HCT116 (cell line): Measurements from ENCODE around the gene PDE6A. TPM values are rescaled to one million over a fixed set of nuclear protein-coding genes. Genes with fewer than 3 reads are reported as not detected.

Source experiments
- ATAC-seq: fragments of 200-7000 bp; cut with Tn5 transposase; 2 replicates; pipeline ENCODE4 v1.9.1; 2020; ENCODE audit warnings: mild to moderate bottlenecking, moderate library complexity
- BruUV-seq: library from RNA; stranded (reverse); fragments of 400-500 nt; replicated peaks from 2 replicates; lab custom pipeline; 2021; lab: Mats Ljungman, UMichigan
- CTCF ChIA-PET: fragments of 300-600 bp; sonication (Branson Sonifier 250); formaldehyde crosslinking; loops from one replicate; lab custom pipeline; 2021; ENCODE audit warnings: antibody characterized with exemption; lab: Charles Lee
- POLR2A ChIA-PET: fragments of 300-600, 350-600 bp; sonication (Branson Sonifier 250); formaldehyde crosslinking; loops from one replicate; lab custom pipeline; 2021; ENCODE audit warnings: antibody characterized with exemption; lab: Charles Lee
- RAD21 ChIA-PET, 2 experiments: fragments of 300-600 bp; sonication (Branson Sonifier 250); formaldehyde crosslinking; loops; one replicate each; lab custom pipeline; 2023; ENCODE audit warnings: low total read pairs in 2 of 2; ENCODE audit not compliant: uncharacterized antibody in 2 of 2, unreplicated experiment in 2 of 2, low non-redundant PET in 1 of 2; lab: Charles Lee
- DNase-seq: peaks from one replicate; pipeline ENCODE4 v3.0.0-alpha.2; 2010; ENCODE audit warnings: low read depth, low spot score
- H2AFZ ChIP-seq: fragments of 200-600 bp; shearing (Covaris generic), sonication (generic); 2 replicates; pipeline ENCODE4 v1.6.1; 2017; ENCODE audit warnings: low read depth, mixed run types, mixed read lengths, antibody characterized with exemption, low read length; ENCODE audit not compliant: poor library complexity, severe bottlenecking
- H3K27ac ChIP-seq: 2 replicates; pipeline ENCODE4 v1.5.1; 2012; ENCODE audit warnings: low read depth, low read length
- H3K27me3 ChIP-seq: fragments of 200-600 bp; sonication (generic); 2 replicates; pipeline ENCODE4 v1.6.1; 2016; ENCODE audit warnings: mixed run types, low read length, mixed read lengths; ENCODE audit not compliant: insufficient read depth
- H3K36me3 ChIP-seq, 2 experiments: fragments of 200-500 bp in 1 of 2; fragments of 200-600 bp in 1 of 2; sonication (Bioruptor generic) in 1 of 2; sonication (generic) in 1 of 2; 2 replicates each; pipeline versions ENCODE4 v1.5.1 to v1.6.1; 2014 to 2016; ENCODE audit warnings: low read length in 2 of 2, inconsistent platforms in 1 of 2, mixed read lengths in 1 of 2, mixed run types in 1 of 2; ENCODE audit not compliant: insufficient read depth in 2 of 2, control insufficient read depth in 1 of 2
- H3K4me1 ChIP-seq, 2 experiments: fragments of 200-600 bp in 1 of 2; sonication (generic) in 1 of 2; 2 replicates each; pipeline versions ENCODE4 v1.5.1 to v1.6.1; 2012 to 2017; ENCODE audit warnings: low read length in 2 of 2, inconsistent platforms in 1 of 2, mild to moderate bottlenecking in 1 of 2, mixed read lengths in 1 of 2, mixed run types in 1 of 2, moderate library complexity in 1 of 2; ENCODE audit not compliant: insufficient read depth in 2 of 2, control insufficient read depth in 1 of 2
- H3K4me2 ChIP-seq: fragments of 200-600 bp; sonication (generic); 2 replicates; pipeline ENCODE4 v1.6.1; 2017; ENCODE audit warnings: mixed run types, low read length, mixed read lengths
- H3K4me3 ChIP-seq, 2 experiments: fragments of 200-600 bp in 1 of 2; sonication (generic) in 1 of 2; replicated peaks in 1 of 2; 2 replicates each; pipeline ENCODE4 v1.5.1; 2011 to 2016; ENCODE audit warnings: low read length in 2 of 2, control low read depth in 1 of 2, low read depth in 1 of 2, mild to moderate bottlenecking in 1 of 2, mixed read lengths in 1 of 2, mixed run types in 1 of 2
- H3K79me2 ChIP-seq: fragments of 200-600 bp; sonication (generic); 2 replicates; pipeline ENCODE4 v1.6.1; 2017; ENCODE audit warnings: mild to moderate bottlenecking, mixed run types, low read length, moderate library complexity, mixed read lengths; ENCODE audit not compliant: insufficient read depth
- H3K9ac ChIP-seq: fragments of 200-600 bp; sonication (generic); 2 replicates; pipeline ENCODE4 v1.6.1; 2016; ENCODE audit warnings: low read length, mixed read lengths
- H3K9me2 ChIP-seq: fragments of 200-600 bp; sonication (generic), shearing (Covaris generic); 2 replicates; pipeline ENCODE4 v1.6.1; 2017; ENCODE audit warnings: mixed run types, mild to moderate bottlenecking, moderate library complexity; ENCODE audit not compliant: insufficient read depth
- H3K9me3 ChIP-seq, 2 experiments: fragments of 200-500 bp in 1 of 2; fragments of 200-600 bp in 1 of 2; sonication (Bioruptor generic) in 1 of 2; sonication (generic) in 1 of 2; 2 replicates each; pipeline ENCODE4 v1.6.1; 2014 to 2017; ENCODE audit warnings: low read length in 2 of 2, mixed read lengths in 2 of 2, inconsistent platforms in 1 of 2, low read depth in 1 of 2, mild to moderate bottlenecking in 1 of 2, mixed run types in 1 of 2, moderate library complexity in 1 of 2; ENCODE audit not compliant: control insufficient read depth in 1 of 2, insufficient read depth in 1 of 2
- H4K20me1 ChIP-seq: fragments of 200-600 bp; sonication (generic), shearing (Covaris generic); 2 replicates; pipeline ENCODE4 v1.6.1; 2017; ENCODE audit warnings: mixed run types, mild to moderate bottlenecking, moderate library complexity; ENCODE audit not compliant: insufficient read depth
- CEBPB ChIP-seq: IDR thresholded peaks from 2 replicates; pipeline ENCODE4 v1.6.1; 2012; ENCODE audit warnings: low read depth
- ELF1 ChIP-seq: IDR thresholded peaks from 2 replicates; pipeline ENCODE4 v1.6.1; 2012; ENCODE audit warnings: low read depth, borderline replicate concordance
- EZH2 ChIP-seq: fragments of 200-600 bp; sonication (generic); IDR thresholded peaks from 2 replicates; pipeline ENCODE4 v1.6.1; 2017; ENCODE audit warnings: antibody characterized with exemption, mixed run types
- EZH2phosphoT487 ChIP-seq: fragments of 200-600 bp; IDR thresholded peaks from 2 replicates; pipeline ENCODE4 v1.6.1; 2018; ENCODE audit warnings: antibody characterized with exemption, borderline replicate concordance
- JUND ChIP-seq: IDR thresholded peaks from 2 replicates; pipeline ENCODE4 v1.6.1; 2012
- MAX ChIP-seq: IDR thresholded peaks from 2 replicates; pipeline ENCODE4 v1.6.1; 2012
- RAD21 ChIP-seq: IDR thresholded peaks from 2 replicates; pipeline ENCODE4 v1.6.1; 2012; ENCODE audit warnings: low read depth, mild to moderate bottlenecking
- SIN3A ChIP-seq: IDR thresholded peaks from 2 replicates; pipeline ENCODE4 v1.6.1; 2012; ENCODE audit warnings: low read depth
- YY1 ChIP-seq: IDR thresholded peaks from 2 replicates; pipeline ENCODE4 v1.6.1; 2011; ENCODE audit warnings: low read length, low read depth, moderate library complexity, mild to moderate bottlenecking; ENCODE audit not compliant: insufficient replicate concordance; ENCODE audit errors: extremely low read depth
- ZBTB33 ChIP-seq: IDR thresholded peaks from 2 replicates; pipeline ENCODE4 v1.6.1; 2011; ENCODE audit warnings: mild to moderate bottlenecking, low read length, moderate library complexity; ENCODE audit not compliant: insufficient replicate concordance; ENCODE audit errors: extremely low read depth
- intact Hi-C: fragments of 100-400 bp; cut with micrococcal nuclease; formaldehyde crosslinking; loops from 2 replicates; pipeline ENCODE4 v1.10.0; 2022
- total RNA-seq: library from RNA; stranded (reverse); gene quantifications from one replicate; pipeline ENCODE4 v1.2.1, GENCODE V29; 2021; ENCODE audit not compliant: unreplicated experiment
- TF ChIP-seq, protein P1 (sequence below), 3 experiments: fragments of 200-600 bp in 1 of 3; sonication (generic) in 1 of 3; IDR thresholded peaks in 2 of 3; conservative IDR thresholded peaks in 1 of 3; 2 replicates each; pipeline ENCODE4 v1.5.1; 2012 to 2017; ENCODE audit warnings: low read depth in 2 of 3, low read length in 2 of 3, antibody characterized with exemption in 1 of 3, borderline replicate concordance in 1 of 3, control low read depth in 1 of 3, mild to moderate bottlenecking in 1 of 3, mixed read lengths in 1 of 3, mixed run types in 1 of 3, moderate library complexity in 1 of 3; ENCODE audit not compliant: insufficient read depth in 1 of 3
- TF ChIP-seq, protein P2 (sequence below): IDR thresholded peaks from 2 replicates; pipeline ENCODE4 v1.6.1; 2012

PDE6A gene
- total RNA-seq, 1 experiment from 2014 or later, result not detected

- no peaks in the 10 kb centered on the region for H3K27me3 ChIP-seq
- ChIA-PET CTCF (interaction anchor here (2.0 to 4.4 kb wide), 3 partner anchors 20 to 386 kb away, joined by 6 to 88 read pairs (median 22); no protein-coding TSS in a partner anchor), RAD21 (no interaction called here), POLR2A (no interaction called here)
- H3K9ac ChIP-seq, result no peak overlapping the region
- no peaks in the 10 kb centered on the region for H3K79me2 ChIP-seq
- H3K27ac ChIP-seq, result no peak overlapping the region
- no peaks in the 10 kb centered on the region for H4K20me1 ChIP-seq
- H3K4me3 ChIP-seq, result no peak overlapping the region
- no peak for DNase-seq
- intact Hi-C loops, result no loop called here
- BruUV-seq, result no TSS peak
- no peaks in the 10 kb centered on the region; a peak in 1 of 4 replicates for H3K4me1 ChIP-seq
- no peak for ATAC-seq
- TF ChIP-seq EZH2phosphoT487, result no peak
- TF ChIP-seq, protein P1, sequence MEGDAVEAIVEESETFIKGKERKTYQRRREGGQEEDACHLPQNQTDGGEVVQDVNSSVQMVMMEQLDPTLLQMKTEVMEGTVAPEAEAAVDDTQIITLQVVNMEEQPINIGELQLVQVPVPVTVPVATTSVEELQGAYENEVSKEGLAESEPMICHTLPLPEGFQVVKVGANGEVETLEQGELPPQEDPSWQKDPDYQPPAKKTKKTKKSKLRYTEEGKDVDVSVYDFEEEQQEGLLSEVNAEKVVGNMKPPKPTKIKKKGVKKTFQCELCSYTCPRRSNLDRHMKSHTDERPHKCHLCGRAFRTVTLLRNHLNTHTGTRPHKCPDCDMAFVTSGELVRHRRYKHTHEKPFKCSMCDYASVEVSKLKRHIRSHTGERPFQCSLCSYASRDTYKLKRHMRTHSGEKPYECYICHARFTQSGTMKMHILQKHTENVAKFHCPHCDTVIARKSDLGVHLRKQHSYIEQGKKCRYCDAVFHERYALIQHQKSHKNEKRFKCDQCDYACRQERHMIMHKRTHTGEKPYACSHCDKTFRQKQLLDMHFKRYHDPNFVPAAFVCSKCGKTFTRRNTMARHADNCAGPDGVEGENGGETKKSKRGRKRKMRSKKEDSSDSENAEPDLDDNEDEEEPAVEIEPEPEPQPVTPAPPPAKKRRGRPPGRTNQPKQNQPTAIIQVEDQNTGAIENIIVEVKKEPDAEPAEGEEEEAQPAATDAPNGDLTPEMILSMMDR (IDR thresholded peaks at IDR 0.05 in 2 of 3, conservative IDR thresholded peaks at IDR 0.05 in 1 of 3; ENCODE audit: borderline replicate concordance in 1 of 3, insufficient read depth in 1 of 3, low read depth in 2 of 3, low read length in 2 of 3), result no peak
- H3K9me2 ChIP-seq, result no peaks in the 10 kb centered on the region
- H3K36me3 ChIP-seq, result no peaks in the 10 kb centered on the region
- H3K4me2 ChIP-seq, result no peak overlapping the region
- no peaks in the 10 kb centered on the region for H3K9me3 ChIP-seq
- no peak overlapping the region for H2AFZ ChIP-seq
Measured at GRCh38 chr5:149832636-149833035, 112.0 kb downstream of the PDE6A start.

GRCh38 chr5:149831492-149831891 lies 113.1 kb downstream of the PDE6A start:
- RAD21 ChIA-PET, result no interaction called here
- H2AFZ ChIP-seq, result no peak overlapping the region
- H3K9me3 ChIP-seq, result no peaks in the 10 kb centered on the region
- no peak overlapping the region for H3K27ac ChIP-seq
- BruUV-seq, result no TSS peak
- H3K4me1 ChIP-seq, result no peaks in the 10 kb centered on the region; a peak in 1 of 4 replicates
- H3K4me3 ChIP-seq, result no peak overlapping the region
- DNase-seq (no peak), ATAC-seq (no peak)
- H3K79me2 ChIP-seq, result no peaks in the 10 kb centered on the region
- no peak overlapping the region for H3K9ac ChIP-seq
- H3K4me2 ChIP-seq, result no peak overlapping the region
- CTCF ChIA-PET, result interaction anchor here (0.9 to 7.0 kb wide), 5 partner anchors 21 to 194 kb away, joined by 3 to 54 read pairs (median 4); partner anchors contain the start of gene TIGD6
- no peaks in the 10 kb centered on the region for H3K36me3 ChIP-seq
- no peaks in the 10 kb centered on the region for H3K9me2 ChIP-seq
- H3K27me3 ChIP-seq, result no peaks in the 10 kb centered on the region
- POLR2A ChIA-PET, result no interaction called here
- H4K20me1 ChIP-seq, result no peaks in the 10 kb centered on the region
- intact Hi-C loops, result no loop called here
- TF ChIP-seq YY1 (no peak), SIN3A (no peak), EZH2 (no peak), MAX (no peak), CEBPB (no peak), RAD21 (no peak), ELF1 (no peak), JUND (no peak), ZBTB33 (no peak)
- TF ChIP-seq, protein P2, sequence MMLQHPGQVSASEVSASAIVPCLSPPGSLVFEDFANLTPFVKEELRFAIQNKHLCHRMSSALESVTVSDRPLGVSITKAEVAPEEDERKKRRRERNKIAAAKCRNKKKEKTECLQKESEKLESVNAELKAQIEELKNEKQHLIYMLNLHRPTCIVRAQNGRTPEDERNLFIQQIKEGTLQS, result no peak
- TF ChIP-seq, protein P1 (IDR thresholded peaks at IDR 0.05 in 2 of 3, conservative IDR thresholded peaks at IDR 0.05 in 1 of 3; ENCODE audit: borderline replicate concordance in 1 of 3, insufficient read depth in 1 of 3, low read depth in 2 of 3, low read length in 2 of 3), result no peak
